Measurements from ENCODE around the gene RASSF8.

RASSF8 gene, protein sequence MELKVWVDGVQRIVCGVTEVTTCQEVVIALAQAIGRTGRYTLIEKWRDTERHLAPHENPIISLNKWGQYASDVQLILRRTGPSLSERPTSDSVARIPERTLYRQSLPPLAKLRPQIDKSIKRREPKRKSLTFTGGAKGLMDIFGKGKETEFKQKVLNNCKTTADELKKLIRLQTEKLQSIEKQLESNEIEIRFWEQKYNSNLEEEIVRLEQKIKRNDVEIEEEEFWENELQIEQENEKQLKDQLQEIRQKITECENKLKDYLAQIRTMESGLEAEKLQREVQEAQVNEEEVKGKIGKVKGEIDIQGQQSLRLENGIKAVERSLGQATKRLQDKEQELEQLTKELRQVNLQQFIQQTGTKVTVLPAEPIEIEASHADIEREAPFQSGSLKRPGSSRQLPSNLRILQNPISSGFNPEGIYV

GRCh38 chr12:25958428-25959070, at the start of gene RASSF8:
Gene RASSF8, plus strand, starts transcription at chr12:25958682. Its CDS starts 96,662 bp downstream, at chr12:26055344.
- peak; percentile 9 to 52 for DNase-seq

DNA sequence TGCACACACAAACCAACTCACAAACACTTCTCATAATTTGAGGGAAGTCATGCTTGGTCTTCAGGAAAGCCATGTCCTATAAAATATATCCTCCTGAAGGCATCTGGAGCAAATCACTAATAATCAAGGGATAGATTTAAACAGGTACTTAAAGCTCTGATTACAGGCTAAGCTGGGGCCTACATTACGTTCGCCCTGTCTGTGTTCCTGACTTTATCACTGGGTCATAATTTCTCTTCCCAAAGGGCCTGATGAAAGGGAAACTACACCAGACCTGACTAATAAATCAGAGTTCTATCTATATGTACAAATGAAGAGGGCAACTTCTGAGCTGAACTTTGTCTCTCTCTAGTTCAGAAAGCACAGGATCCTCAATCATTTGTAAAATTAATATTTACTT, 43.9 kb upstream of the RASSF8 start:
- no peak for DNase-seq

DNA sequence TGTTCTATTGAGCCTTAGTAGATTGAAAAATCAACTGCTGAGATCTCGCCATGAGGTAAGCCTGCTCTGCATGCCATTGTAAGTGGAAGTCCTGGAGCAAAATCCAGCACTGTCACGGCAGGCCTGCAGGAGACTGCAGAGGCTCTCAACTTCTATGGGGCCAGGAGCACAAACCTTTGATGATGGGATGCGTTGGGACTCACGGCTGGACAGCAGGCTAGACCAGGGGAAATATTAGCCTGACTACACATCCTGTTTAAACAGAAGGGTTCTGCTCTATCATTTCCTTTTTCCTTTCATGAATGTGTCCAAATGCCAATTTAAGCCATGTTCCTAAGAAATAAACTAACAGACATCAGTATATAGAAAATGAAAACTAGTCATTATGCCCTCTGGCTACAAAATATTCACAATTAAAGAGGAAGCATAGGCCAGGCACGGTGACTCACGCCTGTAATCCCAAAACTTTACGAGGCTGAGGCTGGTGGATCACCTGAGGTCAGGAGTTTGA, 33.9 kb upstream of the RASSF8 start:
- no peak for DNase-seq

- DNase-seq: no peak
Measured at GRCh38 chr12:25925064-25925463, 33.4 kb upstream of the RASSF8 start.

DNA sequence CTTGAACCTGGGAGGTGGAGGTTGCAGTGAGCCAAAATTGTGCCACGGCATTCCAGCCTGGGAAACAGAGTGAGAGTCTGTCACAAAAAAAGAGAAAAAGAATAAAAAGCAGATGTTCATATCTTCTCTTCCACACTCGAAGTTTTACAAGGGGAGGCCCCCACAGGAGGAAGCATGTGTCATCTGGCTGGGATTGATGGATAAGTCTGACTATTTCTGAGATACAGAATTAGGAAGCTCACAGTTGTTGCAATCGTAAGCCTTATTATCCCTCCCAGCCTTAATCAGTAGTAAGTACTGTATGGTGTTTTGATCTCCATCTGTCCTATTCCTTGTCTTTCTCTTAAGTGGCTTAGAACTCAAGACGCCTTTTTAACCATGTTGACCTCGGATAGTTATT, 31.9 kb upstream of the RASSF8 start:
- no peak for DNase-seq

DNA sequence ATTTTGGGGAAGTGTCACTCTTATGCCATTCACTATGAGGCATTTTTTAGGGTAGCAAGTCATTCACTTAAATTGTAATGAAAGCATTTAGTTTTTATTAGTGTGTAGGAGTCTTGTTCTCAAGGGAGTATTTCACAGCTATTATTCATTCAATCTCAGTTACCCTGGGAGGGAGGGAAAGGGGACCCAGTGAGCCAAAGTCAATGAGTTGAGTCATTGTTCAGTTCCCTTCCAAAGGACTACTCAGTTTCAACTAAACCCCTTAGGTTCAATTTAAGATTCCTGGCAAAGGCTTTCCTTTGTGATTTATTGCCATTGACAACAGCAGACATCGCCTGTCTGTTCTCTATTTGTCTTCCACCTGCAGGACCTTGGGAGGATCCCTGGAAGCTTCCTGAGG, 29.3 kb upstream of the RASSF8 start:
- DNase-seq: no peak

GRCh38 chr12:25932971-25933370, 25.5 kb upstream of the RASSF8 start:
- no peak for DNase-seq

GRCh38 chr12:25934456-25934855, 24.0 kb upstream of the RASSF8 start:
- no peak for DNase-seq

GRCh38 chr12:25935355-25936144, 22.9 kb upstream of the RASSF8 start:
- DNase-seq: no peak

DNA sequence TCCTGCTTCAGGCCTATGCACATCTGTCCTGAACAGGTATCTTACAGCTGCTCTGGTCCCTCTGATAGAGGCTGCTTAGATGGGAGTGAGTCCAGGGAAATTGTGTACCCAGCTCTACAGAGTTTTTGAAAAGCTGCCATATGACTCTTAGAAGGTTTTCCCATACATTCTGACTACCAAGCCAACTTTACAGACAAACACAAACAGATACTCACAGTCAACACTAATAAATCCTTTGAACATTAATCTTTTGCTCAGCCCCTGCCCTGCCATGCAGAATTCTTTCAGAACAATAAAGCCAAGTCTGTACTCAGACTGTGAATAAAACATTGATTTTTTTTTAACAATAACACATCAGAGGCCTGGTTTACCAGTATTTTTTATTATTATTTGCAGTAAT, 21.4 kb upstream of the RASSF8 start:
- DNase-seq: no peak

- no peak for DNase-seq
Measured at GRCh38 chr12:25938581-25938980, 19.9 kb upstream of the RASSF8 start.

GRCh38 chr12:25939606-25940005, 18.9 kb upstream of the RASSF8 start:
- no peak for DNase-seq

DNA sequence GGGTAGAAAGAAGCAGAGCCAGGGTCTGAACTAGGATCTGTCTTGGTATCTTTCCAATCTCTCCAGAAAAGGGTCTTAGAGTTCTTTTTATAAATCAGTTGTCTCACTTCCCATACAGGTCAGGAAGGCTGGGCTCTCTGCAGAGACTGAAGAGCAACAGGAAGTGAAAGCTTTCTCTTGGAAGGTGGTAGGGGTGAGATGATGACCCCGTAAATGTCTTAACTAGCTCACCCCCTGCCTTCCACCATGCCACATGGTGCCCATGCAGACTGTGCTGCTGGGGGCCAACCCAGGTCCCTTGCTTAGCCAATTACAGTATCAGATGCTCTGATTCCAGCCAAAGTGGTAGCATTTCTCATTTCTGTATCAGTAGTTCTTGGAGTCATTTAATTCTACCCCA, 17.6 kb upstream of the RASSF8 start:
- DNase-seq: no peak

DNA sequence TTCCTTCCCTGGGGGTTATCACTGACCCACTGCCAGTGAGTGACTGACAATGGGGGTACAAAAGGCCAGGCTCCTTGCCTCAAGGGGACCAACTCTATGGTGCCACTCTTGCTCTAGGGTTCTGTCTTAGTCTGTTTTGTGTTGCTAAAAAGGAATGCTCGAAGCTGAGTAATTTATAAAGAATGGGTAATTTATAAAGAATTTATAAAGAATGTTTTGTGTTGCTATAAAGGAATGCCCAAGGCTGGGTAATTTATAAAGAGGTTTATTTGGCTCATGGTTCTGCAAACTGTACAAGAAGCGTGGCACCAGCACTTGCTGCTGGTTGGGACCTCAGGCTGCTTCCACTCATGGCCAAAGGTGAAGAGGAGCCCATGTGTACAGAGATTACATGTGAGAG, 15.8 kb upstream of the RASSF8 start:
- no peak for DNase-seq

DNA sequence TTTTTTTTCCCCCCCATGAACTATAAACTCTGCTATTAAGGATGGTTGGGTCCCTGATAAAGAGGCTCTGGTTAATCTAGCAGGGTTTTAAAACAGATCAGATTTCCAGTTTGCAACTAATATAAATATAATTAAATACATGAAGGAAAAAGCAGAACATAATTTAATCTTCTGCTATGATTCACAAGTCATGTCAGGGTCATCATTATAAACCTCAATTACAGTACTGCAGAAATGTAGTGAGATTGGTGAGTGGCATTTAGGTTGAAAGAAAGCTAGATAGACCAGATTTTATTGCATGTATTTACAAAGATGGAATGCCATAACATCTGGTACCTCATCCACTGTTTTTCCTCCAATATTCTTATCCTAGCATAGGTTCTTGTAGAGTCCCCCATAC, 14.5 kb upstream of the RASSF8 start:
- DNase-seq: no peak

- no peak for DNase-seq
Measured at GRCh38 chr12:25949343-25949742, 9.1 kb upstream of the RASSF8 start.

DNA sequence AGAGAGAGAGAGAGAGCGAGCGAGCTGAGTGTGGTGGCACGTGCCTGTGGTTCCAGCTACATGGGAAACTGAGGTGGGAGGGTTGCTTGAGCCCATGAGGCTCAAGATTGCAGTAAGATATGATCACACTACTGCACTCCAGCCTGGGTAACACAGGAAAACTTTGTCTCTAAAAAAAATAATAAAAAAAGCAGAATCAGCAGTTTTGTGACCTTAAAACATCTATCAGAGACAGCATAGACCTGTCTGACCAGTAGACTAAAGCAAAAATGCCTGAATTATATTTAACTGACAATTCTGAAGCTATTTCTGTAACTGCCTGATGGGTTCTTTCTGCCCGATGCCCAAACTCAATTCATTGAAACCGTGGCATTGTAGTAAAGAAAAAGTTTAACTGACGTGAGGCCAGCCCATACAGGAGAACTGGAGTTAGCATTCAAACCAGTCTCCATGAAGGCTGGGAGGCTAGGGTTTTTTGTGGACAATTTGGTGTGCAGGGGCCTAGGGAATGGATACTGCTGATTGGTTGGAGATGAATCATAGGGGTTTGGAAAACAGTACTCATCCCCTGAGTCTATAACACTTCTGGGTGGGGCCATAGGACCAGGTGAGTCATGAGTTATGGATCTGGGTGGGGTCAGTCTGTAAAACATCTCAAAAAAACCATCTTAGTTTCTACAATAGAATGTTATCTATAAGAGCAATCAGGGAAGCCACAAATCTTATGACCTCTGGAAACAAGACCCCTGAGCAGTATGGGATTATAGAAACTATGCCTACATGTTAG, 8.0 kb upstream of the RASSF8 start:
- no peak for DNase-seq

- no peak for DNase-seq
Measured at GRCh38 chr12:25957793-25958427, 572 bp upstream of the RASSF8 start.

DNA sequence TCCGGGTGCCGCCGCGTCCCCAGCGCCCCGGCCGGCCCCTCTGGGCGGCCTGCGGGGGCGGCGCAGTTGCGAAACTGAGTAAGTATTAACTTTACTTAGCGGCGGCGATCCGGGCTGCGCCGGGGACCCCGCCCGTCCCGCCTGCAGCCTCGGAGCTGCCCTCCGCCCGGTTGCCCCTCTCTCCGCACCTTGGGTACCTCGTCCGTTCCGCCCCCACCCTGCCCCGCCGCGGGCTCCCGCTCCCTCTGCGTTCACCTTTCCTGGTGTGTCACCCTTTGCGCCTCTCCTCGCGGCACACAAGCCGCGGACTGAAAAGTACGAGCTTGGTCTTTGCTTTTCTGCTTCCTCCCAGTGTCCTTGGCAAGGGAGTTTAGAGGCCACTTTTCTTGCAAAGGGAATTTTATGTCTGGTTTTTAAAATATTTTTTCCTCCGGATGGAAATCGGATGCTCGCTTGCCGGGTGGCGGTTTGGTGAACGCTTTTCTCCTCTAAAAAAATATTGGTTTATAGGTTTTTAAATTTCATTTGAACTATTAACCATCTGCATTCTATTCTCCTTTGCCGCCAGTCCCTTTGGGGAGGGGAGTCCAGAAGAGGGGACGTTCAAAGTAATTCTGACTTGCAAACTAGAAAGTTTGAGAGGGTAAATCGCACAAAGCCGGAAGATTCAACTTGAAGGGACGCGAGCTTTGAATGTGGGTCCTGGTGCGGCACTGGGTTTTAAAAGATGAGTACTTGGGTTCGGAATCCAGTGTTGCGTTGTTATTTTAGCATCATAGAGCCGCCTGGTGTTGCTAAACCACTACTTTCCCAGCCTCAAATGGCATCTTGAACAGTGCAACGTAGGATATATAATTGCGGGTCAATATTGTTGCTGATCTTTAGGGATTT, 834 bp downstream of the RASSF8 start:
- no peak for DNase-seq

GRCh38 chr12:25960143-25960542, 1.7 kb downstream of the RASSF8 start:
- no peak for DNase-seq

DNA sequence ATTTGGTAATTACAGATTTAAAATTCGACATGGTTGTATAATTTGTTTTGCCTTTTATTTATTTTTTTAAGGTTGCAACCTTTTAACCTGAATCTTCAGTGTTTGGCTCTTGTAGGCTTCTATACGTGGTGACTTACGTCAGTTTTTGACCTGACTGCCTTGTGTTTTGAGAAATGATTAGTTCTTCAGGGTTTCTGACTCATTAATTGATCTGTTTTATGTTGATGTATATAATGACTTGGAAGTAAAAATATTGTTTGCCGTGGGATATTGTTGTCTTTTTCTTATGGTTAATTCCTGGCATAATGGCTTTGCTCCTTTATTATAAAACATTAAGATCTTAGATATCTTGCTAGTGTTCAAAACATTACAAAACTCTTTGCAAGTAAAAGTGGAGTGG, 2.5 kb downstream of the RASSF8 start:
- no peak for DNase-seq
